Neural progenitor cell (in vitro differentiated cells): Measurements from ENCODE around the gene CHST3. TPM values are rescaled to one million over a fixed set of nuclear protein-coding genes. Genes with fewer than 3 reads are reported as not detected.
"Not testable (repeated sequence)": the region's sequence is repeated elsewhere in the genome, so short reads cannot be mapped to it uniquely, and the experiment has no call there.

ENCODE experiments used
- DNase-seq: peaks from one replicate; pipeline ENCODE4 v3.0.0-alpha.2; 2016; ENCODE audit warnings: low spot score
- H2AFZ ChIP-seq: fragments of 200-600 bp; sonication (generic); replicated peaks from 2 replicates; pipeline ENCODE4 v1.6.1; 2016; ENCODE audit warnings: antibody characterized with exemption
- H3F3A ChIP-seq: fragments of 200-600 bp; sonication (generic); 2 replicates; pipeline ENCODE4 v1.6.1; 2016; ENCODE audit warnings: antibody characterized with exemption, low read depth
- H3K27ac ChIP-seq: fragments of 200-600 bp; sonication (generic); 2 replicates; pipeline ENCODE4 v1.5.1; 2016; ENCODE audit warnings: mild to moderate bottlenecking
- H3K27me3 ChIP-seq: fragments of 200-600 bp; sonication (generic); 2 replicates; pipeline ENCODE4 v1.6.1; 2016; ENCODE audit warnings: mild to moderate bottlenecking, moderate library complexity
- H3K36me3 ChIP-seq: fragments of 200-600 bp; sonication (generic); 2 replicates; pipeline ENCODE4 v1.5.1; 2016
- H3K4me1 ChIP-seq: fragments of 200-600 bp; sonication (generic); 2 replicates; pipeline ENCODE4 v1.6.1; 2016; ENCODE audit warnings: mixed run types
- H3K4me2 ChIP-seq: fragments of 200-600 bp; sonication (generic); 2 replicates; pipeline ENCODE4 v1.6.1; 2016
- H3K4me3 ChIP-seq: fragments of 200-600 bp; sonication (generic); 2 replicates; pipeline ENCODE4 v1.5.1; 2016
- H3K79me2 ChIP-seq: fragments of 200-600 bp; sonication (generic); 2 replicates; pipeline ENCODE4 v1.6.1; 2016; ENCODE audit warnings: low read depth
- H3K9ac ChIP-seq: fragments of 200-600 bp; sonication (generic); 2 replicates; pipeline ENCODE4 v1.6.1; 2016
- H3K9me3 ChIP-seq: fragments of 200-600 bp; sonication (generic); 2 replicates; pipeline ENCODE4 v1.5.1; 2016; ENCODE audit warnings: low read depth
- H4K20me1 ChIP-seq: fragments of 200-600 bp; sonication (generic); 2 replicates; pipeline ENCODE4 v1.6.1; 2016; ENCODE audit warnings: low read depth
- H3K27ac Mint-ChIP-seq: 3 replicates; pipeline ENCODE4 v1.8.0; 2021; ENCODE audit warnings: mixed read lengths
- H3K27me3 Mint-ChIP-seq: 2 replicates; pipeline ENCODE4 v1.8.0; 2022; ENCODE audit warnings: low read depth, mild to moderate bottlenecking, inconsistent platforms, moderate library complexity, mixed read lengths; ENCODE audit not compliant: insufficient read depth
- H3K36me3 Mint-ChIP-seq: 3 replicates; pipeline ENCODE4 v1.8.0; 2021; ENCODE audit warnings: mixed read lengths
- H3K4me1 Mint-ChIP-seq: 3 replicates; pipeline ENCODE4 v1.8.0; 2021; ENCODE audit warnings: mixed read lengths
- H3K4me3 Mint-ChIP-seq: 3 replicates; pipeline ENCODE4 v1.8.0; 2021; ENCODE audit warnings: mild to moderate bottlenecking, moderate library complexity, mixed read lengths
- H3K9me3 Mint-ChIP-seq: 3 replicates; pipeline ENCODE4 v1.8.0; 2020; ENCODE audit warnings: mixed read lengths
- CTCF ChIP-seq: fragments of 200-600 bp; sonication (generic); IDR thresholded peaks from 2 replicates; pipeline ENCODE4 v1.5.1; 2017; ENCODE audit warnings: antibody characterized with exemption, mild to moderate bottlenecking
- EZH2 ChIP-seq: fragments of 200-600 bp; sonication (generic); IDR thresholded peaks from 2 replicates; pipeline ENCODE4 v1.6.1; 2017; ENCODE audit warnings: antibody characterized with exemption, mild to moderate bottlenecking, moderate library complexity
- EZH2phosphoT487 ChIP-seq: fragments of 200-600 bp; sonication (generic); IDR thresholded peaks from 2 replicates; pipeline ENCODE4 v1.6.1; 2017; ENCODE audit warnings: antibody characterized with exemption
- total RNA-seq: library from RNA; depleted of rRNA; stranded (reverse); fragments of >200 nt; gene quantifications from 2 replicates; pipeline ENCODE4 v1.2.3, GENCODE V29; 2015; ENCODE audit warnings: low replicate concordance

CHST3 gene
- total RNA-seq, 1 donor from 2014 or later, result 9.1 TPM

GRCh38 chr10:71975871-71976725 is 11.9 kb downstream of the CHST3 start:
- Histone ChIP-seq H4K20me1 (peaks cover 9% of the 10 kb centered on the region), H3F3A (peaks cover 7% of the 10 kb centered on the region), H3K79me2 (peaks cover 5% of the 10 kb centered on the region), H3K9me3 (no peaks in the 10 kb centered on the region), H2AFZ (no peak overlapping the region), H3K4me2 (no peak overlapping the region), H3K27ac (peak overlapping the region; percentile 4), H3K4me3 (no peak overlapping the region), H3K27me3 (no peaks in the 10 kb centered on the region), H3K4me1 (peaks cover 33% of the 10 kb centered on the region), H3K36me3 (no peaks in the 10 kb centered on the region), H3K9ac (no peak overlapping the region)
- TF ChIP-seq EZH2phosphoT487, result no peak
- TF ChIP-seq CTCF, result no peak
- TF ChIP-seq EZH2, result no peak
- Mint-ChIP-seq H3K4me3 (no peak overlapping the region), H3K27ac (peak overlapping the region; percentile 33), H3K4me1 (peaks cover 72% of the 10 kb centered on the region), H3K27me3 (peaks cover 5% of the 10 kb centered on the region), H3K36me3 (peaks cover 2% of the 10 kb centered on the region), H3K9me3 (peaks cover 2% of the 10 kb centered on the region)
- DNase-seq, result no peak

GRCh38 chr10:71977614-71977903 is 13.4 kb downstream of the CHST3 start:
- H3K79me2 ChIP-seq, H3K36me3 Mint-ChIP-seq, H4K20me1 ChIP-seq, H3K4me2 ChIP-seq, H2AFZ ChIP-seq, H3K4me3 ChIP-seq, H3K27me3 ChIP-seq, H3K9me3 ChIP-seq, H3K27ac ChIP-seq, H3K27ac Mint-ChIP-seq, H3K27me3 Mint-ChIP-seq, H3K9ac ChIP-seq, DNase-seq, H3K36me3 ChIP-seq, H3K4me3 Mint-ChIP-seq, H3K9me3 Mint-ChIP-seq: not testable (repeated sequence)
- Histone ChIP-seq H3K4me1 (peaks cover 43% of the 10 kb centered on the region), H3F3A (peaks cover 16% of the 10 kb centered on the region)
- peaks cover 80% of the 10 kb centered on the region for H3K4me1 Mint-ChIP-seq

GRCh38 chr10:71978476-71978875 is 14.3 kb downstream of the CHST3 start:
- Mint-ChIP-seq H3K27ac (peak overlapping the region; percentile 80), H3K36me3 (peaks cover 2% of the 10 kb centered on the region), H3K4me1 (peaks cover 83% of the 10 kb centered on the region), H3K4me3 (peak overlapping the region; percentile 8), H3K9me3 (peaks cover 2% of the 10 kb centered on the region), H3K27me3 (no peaks in the 10 kb centered on the region)
- H3K79me2 ChIP-seq, result peaks cover 5% of the 10 kb centered on the region
- no peaks in the 10 kb centered on the region for H3K36me3 ChIP-seq
- H4K20me1 ChIP-seq, result peaks cover 9% of the 10 kb centered on the region
- H3K4me1 ChIP-seq, result peaks cover 43% of the 10 kb centered on the region
- H3F3A ChIP-seq, result peaks cover 16% of the 10 kb centered on the region
- no peak overlapping the region for H3K27ac ChIP-seq
- no peaks in the 10 kb centered on the region for H3K27me3 ChIP-seq
- H3K9me3 ChIP-seq, result no peaks in the 10 kb centered on the region
- no peak overlapping the region for H3K4me2 ChIP-seq
- DNase-seq, result peak; percentile 55
- TF ChIP-seq CTCF, result peak; percentile 46
- no peak for TF ChIP-seq EZH2
- H2AFZ ChIP-seq, result no peak overlapping the region
- H3K9ac ChIP-seq, result no peak overlapping the region
- H3K4me3 ChIP-seq, result no peak overlapping the region

- peaks cover 16% of the 10 kb centered on the region for H3F3A ChIP-seq
- no peak overlapping the region for H2AFZ ChIP-seq
- peak overlapping the region; percentile 15 for H3K27ac Mint-ChIP-seq
- H3K27me3 ChIP-seq, result no peaks in the 10 kb centered on the region
- H3K27ac ChIP-seq, result no peak overlapping the region
- H4K20me1 ChIP-seq, result peaks cover 9% of the 10 kb centered on the region
- no peak overlapping the region for H3K9ac ChIP-seq
- no peaks in the 10 kb centered on the region for H3K36me3 ChIP-seq
- H3K4me3 Mint-ChIP-seq, result no peak overlapping the region
- H3K9me3 ChIP-seq, result no peaks in the 10 kb centered on the region
- no peak overlapping the region for H3K4me2 ChIP-seq
- H3K4me1 ChIP-seq, result peaks cover 43% of the 10 kb centered on the region
- H3K36me3 Mint-ChIP-seq, result peaks cover 2% of the 10 kb centered on the region
- peaks cover 2% of the 10 kb centered on the region for H3K9me3 Mint-ChIP-seq
- no peak for DNase-seq
- peaks cover 77% of the 10 kb centered on the region for H3K4me1 Mint-ChIP-seq
- H3K27me3 Mint-ChIP-seq, result no peaks in the 10 kb centered on the region
- TF ChIP-seq CTCF (no peak), EZH2 (no peak), EZH2phosphoT487 (no peak)
- no peak overlapping the region for H3K4me3 ChIP-seq
- H3K79me2 ChIP-seq, result peaks cover 5% of the 10 kb centered on the region
Measured at GRCh38 chr10:71978988-71979691, 14.9 kb downstream of the CHST3 start.
